Sigmoid colon (tissue), 7 donors: Measurements from ENCODE around the gene TMCO6. TPM values are rescaled to one million over a fixed set of nuclear protein-coding genes. Genes with fewer than 3 reads are reported as not detected.
"Not testable (repeated sequence)": the region's sequence is repeated elsewhere in the genome, so short reads cannot be mapped to it uniquely, and the experiment has no call there.

Experiments
- DNase-seq: peaks from one replicate; pipeline ENCODE4 v3.0.0-alpha.2; 2019
- H3K27ac ChIP-seq, 4 donors: fragments of 200-600 bp; sonication (generic); one replicate each; pipeline ENCODE4 v1.5.1; 2016 to 2019; ENCODE audit warnings: mild to moderate bottlenecking in 1 of 4
- H3K27me3 ChIP-seq, 3 donors: fragments of 200-600 bp; sonication (generic); one replicate each; pipeline ENCODE4 v1.5.1; 2019; ENCODE audit warnings: mild to moderate bottlenecking in 1 of 3
- H3K36me3 ChIP-seq, 4 donors: fragments of 200-600 bp; sonication (generic); one replicate each; pipeline ENCODE4 v1.5.1; 2016 to 2019
- H3K4me1 ChIP-seq, 4 donors: fragments of 200-600 bp; sonication (generic); one replicate each; pipeline ENCODE4 v1.5.1; 2017 to 2019
- H3K4me3 ChIP-seq, 4 donors: fragments of 200-600 bp; sonication (generic); one replicate each; pipeline ENCODE4 v1.5.1; 2017 to 2019; ENCODE audit warnings: mild to moderate bottlenecking in 2 of 4, moderate library complexity in 1 of 4
- H3K9me3 ChIP-seq, 4 donors: fragments of 200-600 bp in 3 of 4; sonication (generic) in 3 of 4; one replicate each; pipeline versions ENCODE4 v1.5.1 to v1.6.1; 2013 to 2019
- CTCF ChIP-seq, 4 experiments: fragments of 450-650 bp in 3 of 4; fragments of 200-600 bp in 1 of 4; IDR thresholded peaks; one replicate each; pipeline ENCODE4 v1.5.1; 2016 to 2019; ENCODE audit warnings: antibody characterized with exemption in 4 of 4, mild to moderate bottlenecking in 3 of 4, moderate library complexity in 2 of 4
- EP300 ChIP-seq, 4 donors: sonication (generic); formaldehyde crosslinking; IDR thresholded peaks; one replicate each; pipeline ENCODE4 v1.6.1; 2017; ENCODE audit warnings: antibody characterized with exemption in 4 of 4
- POLR2A ChIP-seq, 2 donors: fragments of 450-650 bp; IDR thresholded peaks; one replicate each; pipeline ENCODE4 v1.6.1; 2016; ENCODE audit warnings: antibody characterized with exemption in 2 of 2, mild to moderate bottlenecking in 2 of 2, moderate library complexity in 2 of 2
- POLR2AphosphoS5 ChIP-seq, 4 donors: sonication (generic); formaldehyde crosslinking; IDR thresholded peaks; one replicate each; pipeline ENCODE4 v1.6.1; 2017; ENCODE audit warnings: antibody characterized with exemption in 4 of 4
- WGBS, 2 donors: extraction: QIAGEN DNeasy Blood & Tissue Kit; methylation state at CpG; one replicate each; pipeline ENCODE4 v1.1.7; 2013; 5-methylcytosine and 5-hydroxymethylcytosine counted together
- intact Hi-C: fragments of 100-400 bp; cut with DNase I; formaldehyde crosslinking; loops from one replicate; pipeline ENCODE4 v1.15.1; 2023
- polyA plus RNA-seq, 3 donors: library from polyadenylated mRNA; stranded (reverse); fragments of 200-250 nt; gene quantifications; one replicate each; pipeline ENCODE4 v1.2.3, GENCODE V29; 2013
- total RNA-seq, 4 donors: library from RNA; depleted of rRNA; stranded (reverse); fragments of >200 nt; gene quantifications; one replicate each; pipeline ENCODE4 v1.1.0, GENCODE V29; 2016
- donor health status: healthy with polysubstance abuse.
- donor health status: Bipolar disorder and iron deficiency.
- donor health status: healthy.

The TMCO6 gene
- total and polyA plus RNA-seq, 7 donors: 3.9 to 40.2 (median 30.5) TPM

GRCh38 chr5:140633501-140633900, 5.8 kb upstream of the TMCO6 start:
- no peak for DNase-seq
- Histone ChIP-seq H3K36me3 (no peaks in the 10 kb centered on the region), H3K27me3 (no peaks in the 10 kb centered on the region), H3K27ac (peak overlapping the region; percentile 66 to 79 (median 78)), H3K4me1 (peaks cover 0 to 23% (median 15%) of the 10 kb centered on the region in 4 donors), H3K4me3 (peak overlapping the region in 3 of 4 donors; percentile 45 to 60 (median 57)), H3K9me3 (no peaks in the 10 kb centered on the region)
- intact Hi-C loops: no loop called here
- TF ChIP-seq POLR2AphosphoS5 (IDR thresholded peaks at IDR 0.05): no peak
- no peak for TF ChIP-seq EP300 (IDR thresholded peaks at IDR 0.05)
- TF ChIP-seq POLR2A (IDR thresholded peaks at IDR 0.05): no peak
- TF ChIP-seq CTCF (IDR thresholded peaks at IDR 0.05): no peak
- WGBS, 2 donors: 87 to 96% methylated on average over 2 of the region's 2 CpGs

- intact Hi-C loops: no loop called here
- DNase-seq: no peak
- Histone ChIP-seq H3K9me3 (no peaks in the 10 kb centered on the region), H3K27ac (peak overlapping the region in 1 of 4 donors; percentile 79), H3K4me3 (no peak overlapping the region), H3K4me1 (peaks cover 0 to 27% (median 18%) of the 10 kb centered on the region in 4 donors), H3K27me3 (no peaks in the 10 kb centered on the region), H3K36me3 (no peaks in the 10 kb centered on the region)
- TF ChIP-seq CTCF (IDR thresholded peaks at IDR 0.05): no peak
- no peak for TF ChIP-seq POLR2A (IDR thresholded peaks at IDR 0.05)
- no peak for TF ChIP-seq EP300 (IDR thresholded peaks at IDR 0.05)
- no peak for TF ChIP-seq POLR2AphosphoS5 (IDR thresholded peaks at IDR 0.05)
- 49 to 69% methylated on average over 3 of the region's 3 CpGs for WGBS, 2 donors
These were observed 5.1 kb upstream of the TMCO6 start for GRCh38 chr5:140634103-140634502.

- Histone ChIP-seq H3K4me1 (peaks cover 0 to 36% (median 26%) of the 10 kb centered on the region in 4 donors), H3K9me3 (no peaks in the 10 kb centered on the region), H3K27ac (no peak overlapping the region), H3K4me3 (no peak overlapping the region), H3K36me3 (no peaks in the 10 kb centered on the region), H3K27me3 (no peaks in the 10 kb centered on the region)
- intact Hi-C loops: no loop called here
- no peak for DNase-seq
- 88 to 92% methylated on average over 8 of the region's 8 CpGs for WGBS, 2 donors
- TF ChIP-seq CTCF (IDR thresholded peaks at IDR 0.05) (no peak), POLR2A (IDR thresholded peaks at IDR 0.05) (no peak), EP300 (IDR thresholded peaks at IDR 0.05) (no peak), POLR2AphosphoS5 (IDR thresholded peaks at IDR 0.05) (no peak)
These were observed 3.7 kb upstream of the TMCO6 start for GRCh38 chr5:140635291-140636257.

GRCh38 chr5:140637371-140638100, 1.7 kb upstream of the TMCO6 start:
- Histone ChIP-seq H3K36me3 (peaks cover 0 to 11% (median 0%) of the 10 kb centered on the region in 4 donors), H3K27ac (no peak overlapping the region), H3K9me3 (no peaks in the 10 kb centered on the region), H3K4me3 (no peak overlapping the region), H3K4me1 (peaks cover 0 to 26% (median 21%) of the 10 kb centered on the region in 4 donors), H3K27me3 (no peaks in the 10 kb centered on the region)
- TF ChIP-seq EP300 (IDR thresholded peaks at IDR 0.05): no peak
- no peak for TF ChIP-seq POLR2AphosphoS5 (IDR thresholded peaks at IDR 0.05)
- no peak for TF ChIP-seq POLR2A (IDR thresholded peaks at IDR 0.05)
- no peak for TF ChIP-seq CTCF (IDR thresholded peaks at IDR 0.05)
- WGBS, 2 donors: 80 to 89% methylated on average over 10 of the region's 10 CpGs
- no peak for DNase-seq
- intact Hi-C loops: loop anchor here (2.0 kb wide), 2 partner anchors 73 to 91 kb away; partner anchors contain the start of genes APBB3, EIF4EBP3 and SLC35A4

- peak overlapping the region; percentile 88 to 91 (median 90) for H3K27ac ChIP-seq
- 11 to 19% methylated on average over 9 of the region's 9 CpGs for WGBS, 2 donors
- not testable (repeated sequence) for DNase-seq, H3K27me3 ChIP-seq, H3K9me3 ChIP-seq
- H3K36me3 ChIP-seq: peaks cover 0 to 24% (median 5%) of the 10 kb centered on the region in 4 donors
- peaks cover 0 to 18% (median 12%) of the 10 kb centered on the region in 4 donors for H3K4me1 ChIP-seq
- intact Hi-C loops: loop anchor here (2.0 kb wide), 2 partner anchors 74 to 92 kb away; partner anchors contain the start of genes APBB3, EIF4EBP3 and SLC35A4
- peak overlapping the region; percentile 66 to 77 (median 71) for H3K4me3 ChIP-seq
These were observed 428 bp upstream of the TMCO6 start for GRCh38 chr5:140638898-140639147.
